Skeletal muscle tissue (tissue), 4 donors: ENCODE measurements around the gene UBTD1. TPM values are rescaled to one million over a fixed set of nuclear protein-coding genes. Genes with fewer than 3 reads are reported as not detected.
A peak's percentile ranks its signal among the peaks of the same experiment; 100 is the strongest.

Source experiments
- H3K27ac ChIP-seq: one replicate; pipeline ENCODE4 v1.7.0; 2013; ENCODE audit warnings: mild to moderate bottlenecking, low read depth, low read length, inconsistent platforms
- H3K27me3 ChIP-seq, 3 donors: one replicate each; pipeline ENCODE4 v1.7.0; 2013; ENCODE audit warnings: low read length in 3 of 3; ENCODE audit not compliant: control insufficient read depth in 3 of 3, insufficient read depth in 3 of 3
- H3K36me3 ChIP-seq, 3 donors: one replicate each; pipeline ENCODE4 v1.7.0; 2013; ENCODE audit warnings: low read length in 3 of 3; ENCODE audit not compliant: control insufficient read depth in 3 of 3, insufficient read depth in 3 of 3
- H3K4me1 ChIP-seq, 3 donors: one replicate each; pipeline ENCODE4 v1.7.0; 2013; ENCODE audit warnings: low read length in 3 of 3, mild to moderate bottlenecking in 3 of 3; ENCODE audit not compliant: control insufficient read depth in 3 of 3, insufficient read depth in 3 of 3
- H3K4me3 ChIP-seq, 3 donors: one replicate each; pipeline ENCODE4 v1.7.0; 2013; ENCODE audit warnings: low read length in 3 of 3
- H3K9ac ChIP-seq, 3 donors: one replicate each; pipeline ENCODE4 v1.7.0; 2013; ENCODE audit warnings: low read length in 3 of 3, mild to moderate bottlenecking in 3 of 3, moderate library complexity in 2 of 3, low read depth in 1 of 3
- H3K9me3 ChIP-seq, 3 donors: one replicate each; pipeline ENCODE4 v1.7.0; 2013; ENCODE audit warnings: low read length in 3 of 3; ENCODE audit not compliant: control insufficient read depth in 3 of 3
- total RNA-seq: library from RNA; depleted of rRNA; stranded (reverse); fragments of >200 nt; gene quantifications from one replicate; pipeline ENCODE4 v1.2.3, GENCODE V29; 2014
- donor health status: Osteomylitis.

UBTD1 gene
- total RNA-seq, 1 donor from 2014 or later, result 8.4 TPM

GRCh38 chr10:97584798-97585438, 86.2 kb downstream of the UBTD1 start:
- Histone ChIP-seq H3K27ac (peak overlapping the region; percentile 86), H3K27me3 (no peaks in the 10 kb centered on the region), H3K4me1 (peaks cover 19 to 72% (median 33%) of the 10 kb centered on the region in 3 donors), H3K4me3 (peak overlapping the region; percentile 31 to 61 (median 56)), H3K36me3 (peaks cover under 1 to 12% (median 9%) of the 10 kb centered on the region in 3 donors), H3K9ac (peak overlapping the region; percentile 13 to 79 (median 69)), H3K9me3 (no peaks in the 10 kb centered on the region)

- peak overlapping the region; percentile 86 for H3K27ac ChIP-seq
- peaks cover 19 to 68% (median 32%) of the 10 kb centered on the region in 3 donors for H3K4me1 ChIP-seq
- no peaks in the 10 kb centered on the region for H3K27me3 ChIP-seq
- no peaks in the 10 kb centered on the region for H3K9me3 ChIP-seq
- H3K9ac ChIP-seq, result peak overlapping the region in 1 of 3 donors; percentile 79
- H3K36me3 ChIP-seq, result peaks cover 0 to 12% (median 9%) of the 10 kb centered on the region in 3 donors
- peak overlapping the region in 2 of 3 donors; percentile 56 to 61 for H3K4me3 ChIP-seq
These were observed 86.7 kb downstream of the UBTD1 start for GRCh38 chr10:97585439-97585811.

GRCh38 chr10:97587183-97587582, 88.5 kb downstream of the UBTD1 start:
- Histone ChIP-seq H3K36me3 (peaks cover 0 to 5% (median 4%) of the 10 kb centered on the region in 3 donors), H3K4me3 (no peak overlapping the region), H3K9me3 (no peaks in the 10 kb centered on the region), H3K9ac (peak overlapping the region in 1 of 3 donors; percentile 25), H3K27me3 (no peaks in the 10 kb centered on the region), H3K4me1 (peaks cover 17 to 55% (median 25%) of the 10 kb centered on the region in 3 donors), H3K27ac (no peak overlapping the region)

- H3K9ac ChIP-seq, result no peak within 1 kb of the TSS
- peaks cover 11 to 36% (median 17%) of the 10 kb centered on the region in 3 donors for H3K4me1 ChIP-seq
- no peaks in the 10 kb centered on the region for H3K27me3 ChIP-seq
- H3K36me3 ChIP-seq, result no peaks in the 10 kb centered on the region
- no peaks in the 10 kb centered on the region for H3K9me3 ChIP-seq
- no peak within 1 kb of the TSS for H3K27ac ChIP-seq
- H3K4me3 ChIP-seq, result no peak within 1 kb of the TSS
These were observed 90.8 kb downstream of the UBTD1 start, which contains the start of gene C10orf62 for GRCh38 chr10:97589479-97589878. Gene C10orf62 (plus strand): TSS chr10:97589721. CDS start chr10:97589898, 177 bp downstream.

- H3K36me3 ChIP-seq, result no peaks in the 10 kb centered on the region
- no peak overlapping the region for H3K9ac ChIP-seq
- no peak overlapping the region for H3K27ac ChIP-seq
- no peaks in the 10 kb centered on the region for H3K9me3 ChIP-seq
- H3K27me3 ChIP-seq, result no peaks in the 10 kb centered on the region
- no peak overlapping the region for H3K4me3 ChIP-seq
- H3K4me1 ChIP-seq, result peaks cover 4 to 28% (median 10%) of the 10 kb centered on the region in 3 donors
These were observed 91.5 kb downstream of the UBTD1 start for GRCh38 chr10:97590082-97590747.

GRCh38 chr10:97590748-97591495, 92.2 kb downstream of the UBTD1 start:
- Histone ChIP-seq H3K36me3 (no peaks in the 10 kb centered on the region), H3K4me3 (no peak overlapping the region), H3K9me3 (no peaks in the 10 kb centered on the region), H3K4me1 (peaks cover 7 to 26% (median 10%) of the 10 kb centered on the region in 3 donors), H3K27ac (no peak overlapping the region), H3K9ac (no peak overlapping the region), H3K27me3 (no peaks in the 10 kb centered on the region)

GRCh38 chr10:97593421-97593820, 94.7 kb downstream of the UBTD1 start:
- no peak overlapping the region for H3K4me3 ChIP-seq
- no peaks in the 10 kb centered on the region for H3K27me3 ChIP-seq
- H3K9me3 ChIP-seq, result no peaks in the 10 kb centered on the region
- no peak overlapping the region for H3K9ac ChIP-seq
- H3K4me1 ChIP-seq, result peaks cover 20 to 30% (median 20%) of the 10 kb centered on the region in 3 donors
- H3K36me3 ChIP-seq, result no peaks in the 10 kb centered on the region
- H3K27ac ChIP-seq, result no peak overlapping the region

- Histone ChIP-seq H3K9ac (peak overlapping the region; percentile 16 to 62 (median 41)), H3K27ac (peak overlapping the region; percentile 81), H3K9me3 (no peaks in the 10 kb centered on the region), H3K4me3 (peak overlapping the region in 1 of 3 donors; percentile 41), H3K4me1 (peaks cover 33 to 55% (median 49%) of the 10 kb centered on the region in 3 donors), H3K27me3 (no peaks in the 10 kb centered on the region), H3K36me3 (no peaks in the 10 kb centered on the region)
These were observed 97.7 kb downstream of the UBTD1 start for GRCh38 chr10:97596101-97597082.

- Histone ChIP-seq H3K36me3 (no peaks in the 10 kb centered on the region), H3K9me3 (no peaks in the 10 kb centered on the region), H3K27me3 (no peaks in the 10 kb centered on the region), H3K4me1 (peaks cover 42 to 69% (median 60%) of the 10 kb centered on the region in 3 donors), H3K27ac (peak overlapping the region; percentile 81), H3K4me3 (no peak overlapping the region), H3K9ac (no peak overlapping the region)
These were observed 99.1 kb downstream of the UBTD1 start for GRCh38 chr10:97597778-97598177.
